ENCODE measurements around the gene SLC27A5.

GRCh38 chr19:58482372-58482771 is 29.4 kb downstream of the SLC27A5 start:
- TF ChIP-seq, protein P1, sequence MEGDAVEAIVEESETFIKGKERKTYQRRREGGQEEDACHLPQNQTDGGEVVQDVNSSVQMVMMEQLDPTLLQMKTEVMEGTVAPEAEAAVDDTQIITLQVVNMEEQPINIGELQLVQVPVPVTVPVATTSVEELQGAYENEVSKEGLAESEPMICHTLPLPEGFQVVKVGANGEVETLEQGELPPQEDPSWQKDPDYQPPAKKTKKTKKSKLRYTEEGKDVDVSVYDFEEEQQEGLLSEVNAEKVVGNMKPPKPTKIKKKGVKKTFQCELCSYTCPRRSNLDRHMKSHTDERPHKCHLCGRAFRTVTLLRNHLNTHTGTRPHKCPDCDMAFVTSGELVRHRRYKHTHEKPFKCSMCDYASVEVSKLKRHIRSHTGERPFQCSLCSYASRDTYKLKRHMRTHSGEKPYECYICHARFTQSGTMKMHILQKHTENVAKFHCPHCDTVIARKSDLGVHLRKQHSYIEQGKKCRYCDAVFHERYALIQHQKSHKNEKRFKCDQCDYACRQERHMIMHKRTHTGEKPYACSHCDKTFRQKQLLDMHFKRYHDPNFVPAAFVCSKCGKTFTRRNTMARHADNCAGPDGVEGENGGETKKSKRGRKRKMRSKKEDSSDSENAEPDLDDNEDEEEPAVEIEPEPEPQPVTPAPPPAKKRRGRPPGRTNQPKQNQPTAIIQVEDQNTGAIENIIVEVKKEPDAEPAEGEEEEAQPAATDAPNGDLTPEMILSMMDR (conservative IDR thresholded peaks at IDR 0.05; ENCODE audit: low read depth in 2 of 2) = no peak
- TF ChIP-seq POLR2AphosphoS5 (IDR thresholded peaks at IDR 0.05; ENCODE audit: low read depth) = no peak

Measured in GM23338 (cell line).